ENCODE data around the gene MORN3.
"Not testable (repeated sequence)": the region's sequence is repeated elsewhere in the genome, so short reads cannot be mapped to it uniquely, and the experiment has no call there.

GRCh38 chr12:121661353-121662105 lies 7.9 kb downstream of the MORN3 start:
- TF ChIP-seq CTCF (IDR thresholded peaks at IDR 0.05; ENCODE audit: insufficient read depth, low read length); REST (IDR thresholded peaks at IDR 0.05; ENCODE audit: insufficient replicate concordance, low read depth): not testable (repeated sequence)

Data from HL-60 (cell line).